ENCODE measurements around the gene METTL21A. TPM values are rescaled to one million over a fixed set of nuclear protein-coding genes. Genes with fewer than 3 reads are reported as not detected.

METTL21A gene
- 1 to 10 TPM; 7.0 to 9.5 (median 8.6) TPM for total RNA-seq
- 10 to 100 TPM; 17.9 to 30.7 (median 19.5) TPM for polyA plus RNA-seq
- long read RNA-seq, donor 1, full-length matches to known transcripts: 5 of 10 reads
- long read RNA-seq, donor 1, partial matches to known transcripts: 2 of 10 reads
- long read RNA-seq, donor 1, other reads (novel, unspliced or antisense): 3 of 10 reads
- long read RNA-seq, donor 2, full-length matches to known transcripts: 13 of 27 reads
- long read RNA-seq, donor 2, partial matches to known transcripts: 6 of 27 reads
- long read RNA-seq, donor 2, other reads (novel, unspliced or antisense): 8 of 27 reads

DNA sequence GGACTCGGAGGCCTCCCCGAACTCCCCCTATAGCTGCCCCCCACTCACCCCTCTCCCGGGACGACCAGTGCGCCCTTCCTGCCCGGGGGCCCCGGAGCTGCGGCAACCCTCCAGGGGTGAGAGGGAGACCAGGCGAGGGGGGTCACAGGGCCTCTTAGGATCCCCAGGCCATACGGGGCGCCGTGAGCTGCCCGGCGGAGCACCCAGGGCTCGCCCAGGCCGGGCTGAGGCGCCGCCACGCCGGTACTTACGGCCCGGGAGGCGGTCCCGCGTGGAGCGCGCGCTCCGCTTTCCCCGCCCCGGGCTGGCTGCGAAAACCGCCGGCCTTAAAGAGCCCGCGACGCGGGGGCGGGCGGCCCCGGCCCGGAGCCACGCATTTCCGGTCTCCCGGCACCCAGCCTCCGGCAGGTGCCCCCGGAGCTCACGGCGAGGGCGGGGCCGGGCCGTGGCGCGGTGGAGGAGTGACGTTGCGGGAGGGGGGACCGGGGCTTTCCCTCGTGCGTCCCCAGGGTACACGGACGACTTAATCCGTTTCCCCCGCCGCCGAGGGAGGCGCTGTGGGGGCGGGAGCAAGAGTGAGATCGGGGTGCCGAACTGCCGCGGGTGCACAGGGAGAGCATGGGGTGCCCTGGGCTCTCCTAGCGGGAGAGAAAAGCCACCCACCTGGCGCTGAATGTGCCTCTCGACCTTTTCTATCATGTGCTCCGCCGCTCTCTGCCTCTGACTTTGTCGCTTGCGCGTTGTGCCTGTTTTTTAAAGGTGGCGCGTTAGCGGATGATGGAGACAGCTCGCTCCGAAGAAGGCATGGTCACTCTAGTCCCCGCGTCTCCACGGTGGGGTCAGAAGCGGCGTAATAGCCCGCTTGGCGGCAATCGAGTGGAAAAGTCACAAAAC is at the start of gene METTL21A:
Gene METTL21A (minus strand): TSS at position 381 of the 894 bp plus-strand sequence. CDS start 1,019 bp downstream, outside the sequence.
- Histone ChIP-seq H3K27ac (peak within 1 kb of the TSS; percentile 91), H3K9me3 (no peaks in the 10 kb centered on the region), H3K27me3 (ENCODE audit: insufficient read depth in 3 of 3, low read length in 2 of 3) (no peaks in the 10 kb centered on the region), H3K4me1 (peaks cover 8% of the 10 kb centered on the region), H3K4me3 (peak within 1 kb of the TSS; percentile 100), H3K36me3 (ENCODE audit: insufficient read depth in 1 of 2, low read depth in 1 of 2) (peaks cover 0 to 30% of the 10 kb centered on the region in 2 donors)
- ATAC-seq (peak; percentile 91 to 95 (median 92)), DNase-seq (peak; percentile 88 to 94)
- intact Hi-C loops (cut with DNase I): loop anchor here (2.0 to 10.0 kb wide), 6 partner anchors 86 to 630 kb away; partner anchors contain the start of genes CCNYL1 (in 2 of the 2), IDH1 (in 1 of the 2) and PLEKHM3 (in 1 of the 2)
- 0 to 1% (median 1%) methylated on average over 53 to 92 of the region's 92 CpGs for WGBS, 3 donors
- TF ChIP-seq, protein P1, sequence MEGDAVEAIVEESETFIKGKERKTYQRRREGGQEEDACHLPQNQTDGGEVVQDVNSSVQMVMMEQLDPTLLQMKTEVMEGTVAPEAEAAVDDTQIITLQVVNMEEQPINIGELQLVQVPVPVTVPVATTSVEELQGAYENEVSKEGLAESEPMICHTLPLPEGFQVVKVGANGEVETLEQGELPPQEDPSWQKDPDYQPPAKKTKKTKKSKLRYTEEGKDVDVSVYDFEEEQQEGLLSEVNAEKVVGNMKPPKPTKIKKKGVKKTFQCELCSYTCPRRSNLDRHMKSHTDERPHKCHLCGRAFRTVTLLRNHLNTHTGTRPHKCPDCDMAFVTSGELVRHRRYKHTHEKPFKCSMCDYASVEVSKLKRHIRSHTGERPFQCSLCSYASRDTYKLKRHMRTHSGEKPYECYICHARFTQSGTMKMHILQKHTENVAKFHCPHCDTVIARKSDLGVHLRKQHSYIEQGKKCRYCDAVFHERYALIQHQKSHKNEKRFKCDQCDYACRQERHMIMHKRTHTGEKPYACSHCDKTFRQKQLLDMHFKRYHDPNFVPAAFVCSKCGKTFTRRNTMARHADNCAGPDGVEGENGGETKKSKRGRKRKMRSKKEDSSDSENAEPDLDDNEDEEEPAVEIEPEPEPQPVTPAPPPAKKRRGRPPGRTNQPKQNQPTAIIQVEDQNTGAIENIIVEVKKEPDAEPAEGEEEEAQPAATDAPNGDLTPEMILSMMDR (IDR thresholded peaks at IDR 0.05): peak; percentile 49

DNA sequence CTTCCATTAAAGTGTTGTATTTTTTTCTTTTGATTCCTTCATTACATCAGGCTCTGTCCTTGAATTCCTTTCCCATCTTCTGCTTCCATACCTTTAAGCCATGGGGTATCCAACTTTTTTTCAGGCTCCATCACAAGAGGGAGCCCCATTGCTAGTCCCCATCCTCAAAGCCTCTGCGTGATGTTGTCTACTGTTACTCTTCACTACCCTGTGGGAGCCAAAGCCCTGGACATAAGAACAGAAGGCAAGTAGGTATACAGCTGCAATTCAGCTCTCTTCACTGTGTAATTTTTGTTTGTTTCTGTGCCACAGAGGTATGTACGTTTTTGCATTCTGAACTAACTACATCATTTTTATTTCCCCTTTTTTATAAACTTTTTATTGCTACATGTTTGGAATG is 49.6 kb upstream of the METTL21A start:
- H3K4me3 ChIP-seq: no peak overlapping the region
- ATAC-seq (no peak), DNase-seq (no peak)
- no peaks in the 10 kb centered on the region for H3K36me3 ChIP-seq (ENCODE audit: insufficient read depth in 1 of 2, low read depth in 1 of 2)
- H3K27ac ChIP-seq: no peak overlapping the region
- intact Hi-C loops (cut with DNase I): no loop called here
- no peaks in the 10 kb centered on the region for H3K4me1 ChIP-seq
- 67 to 72% (median 71%) methylated on average over 2 of the region's 2 CpGs for WGBS, 3 donors
- TF ChIP-seq, protein P1 (IDR thresholded peaks at IDR 0.05): no peak
- no peaks in the 10 kb centered on the region for H3K27me3 ChIP-seq (ENCODE audit: insufficient read depth in 3 of 3, low read length in 2 of 3)
- H3K9me3 ChIP-seq: no peaks in the 10 kb centered on the region

DNA sequence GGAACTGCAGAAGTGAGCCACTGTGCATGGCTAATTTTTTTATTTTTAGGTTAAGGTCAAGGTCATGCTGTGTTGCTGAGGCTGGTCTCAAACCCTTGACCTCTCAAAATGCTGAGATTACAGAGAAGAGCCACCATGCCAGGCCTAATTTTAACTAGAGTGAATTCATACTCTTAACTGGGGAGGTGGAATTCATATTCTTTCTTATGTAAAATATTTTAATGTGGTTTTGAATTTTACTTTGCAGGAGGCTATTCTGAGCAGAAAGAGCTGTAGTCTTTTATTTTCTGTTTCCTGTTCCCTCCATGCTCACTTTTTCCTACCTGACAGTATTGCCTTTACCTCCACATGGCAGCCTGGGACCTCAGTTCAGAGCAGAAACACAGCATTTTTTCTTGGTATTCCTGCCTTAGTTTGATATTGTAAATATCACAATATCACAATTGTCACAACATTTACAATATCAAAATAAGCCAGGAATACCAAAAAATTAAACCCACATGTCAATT is 49.1 kb upstream of the METTL21A start:
- Histone ChIP-seq H3K9me3 (no peaks in the 10 kb centered on the region), H3K36me3 (ENCODE audit: insufficient read depth in 1 of 2, low read depth in 1 of 2) (no peaks in the 10 kb centered on the region), H3K27ac (no peak overlapping the region), H3K4me3 (no peak overlapping the region), H3K4me1 (no peaks in the 10 kb centered on the region), H3K27me3 (ENCODE audit: insufficient read depth in 3 of 3, low read length in 2 of 3) (no peaks in the 10 kb centered on the region)
- no peak for DNase-seq
- intact Hi-C loops (cut with DNase I): no loop called here
- TF ChIP-seq, protein P1 (IDR thresholded peaks at IDR 0.05): no peak
- no peak for ATAC-seq

DNA sequence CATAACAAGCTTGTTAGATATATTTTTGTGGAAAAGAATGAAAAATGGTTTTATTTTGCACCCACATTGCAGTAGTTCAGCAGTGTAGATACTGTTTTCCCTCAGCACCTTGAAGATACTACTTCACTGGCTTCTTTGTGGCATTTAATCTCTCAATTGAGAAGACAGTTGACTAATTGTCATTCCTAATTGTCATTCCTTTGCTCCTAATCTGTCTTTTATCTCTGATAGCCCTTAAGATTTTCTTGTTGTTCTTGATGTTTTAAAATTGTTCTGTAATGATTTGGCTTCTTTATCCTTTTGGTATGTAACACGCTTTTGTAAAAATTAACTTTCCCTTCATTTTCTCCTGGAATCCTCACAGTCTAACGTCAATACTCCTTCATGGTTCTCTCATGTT is 48.2 kb upstream of the METTL21A start:
- Histone ChIP-seq H3K27ac (no peak overlapping the region), H3K4me3 (no peak overlapping the region), H3K9me3 (no peaks in the 10 kb centered on the region), H3K36me3 (ENCODE audit: insufficient read depth in 1 of 2, low read depth in 1 of 2) (no peaks in the 10 kb centered on the region), H3K27me3 (ENCODE audit: insufficient read depth in 3 of 3, low read length in 2 of 3) (no peaks in the 10 kb centered on the region), H3K4me1 (no peaks in the 10 kb centered on the region)
- no peak for ATAC-seq
- intact Hi-C loops (cut with DNase I): no loop called here
- TF ChIP-seq, protein P1 (IDR thresholded peaks at IDR 0.05): no peak
- 49 to 80% (median 67%) methylated on average over 2 of the region's 2 CpGs for WGBS, 3 donors
- no peak for DNase-seq
